Skeletal muscle satellite cell (primary cell): ENCODE measurements around the gene PEX16.
A peak's percentile ranks its signal among the peaks of the same experiment; 100 is the strongest.
"Not testable (repeated sequence)": the region's sequence is repeated elsewhere in the genome, so short reads cannot be mapped to it uniquely, and the experiment has no call there.

Source experiments
- H3K27me3 ChIP-seq: 2 replicates; pipeline ENCODE4 v1.7.0; 2013; ENCODE audit warnings: low read length; ENCODE audit not compliant: control insufficient read depth, insufficient read depth
- H3K36me3 ChIP-seq: 2 replicates; pipeline ENCODE4 v1.7.0; 2013; ENCODE audit warnings: mild to moderate bottlenecking, control low read depth, low read length; ENCODE audit not compliant: insufficient read depth
- H3K4me1 ChIP-seq: 2 replicates; pipeline ENCODE4 v1.7.0; 2013; ENCODE audit warnings: low read length; ENCODE audit not compliant: control insufficient read depth, insufficient read depth
- H3K4me2 ChIP-seq: 2 replicates; pipeline ENCODE4 v1.7.0; 2013; ENCODE audit warnings: mild to moderate bottlenecking, low read length
- H3K4me3 ChIP-seq: 2 replicates; pipeline ENCODE4 v1.7.0; 2013; ENCODE audit warnings: low read length
- H3K9ac ChIP-seq: 2 replicates; pipeline ENCODE4 v1.7.0; 2013; ENCODE audit warnings: mild to moderate bottlenecking, low read depth, low read length, moderate library complexity
- H3K9me3 ChIP-seq: replicated peaks from 2 replicates; pipeline ENCODE4 v1.7.0; 2013; ENCODE audit warnings: mild to moderate bottlenecking, control low read depth, low read length

Gene PEX16

GRCh38 chr11:45901626-45902025, 16.1 kb downstream of the PEX16 start:
- Histone ChIP-seq H3K9ac (no peak overlapping the region), H3K27me3 (peaks cover 36% of the 10 kb centered on the region), H3K4me3 (no peak overlapping the region), H3K36me3 (no peaks in the 10 kb centered on the region), H3K9me3 (no peaks in the 10 kb centered on the region), H3K4me1 (peaks cover 15% of the 10 kb centered on the region), H3K4me2 (no peak overlapping the region)

- H3K4me1 ChIP-seq = peaks cover 15% of the 10 kb centered on the region
- no peak overlapping the region for H3K9ac ChIP-seq
- H3K27me3 ChIP-seq = peaks cover 41% of the 10 kb centered on the region
Measured at GRCh38 chr11:45900916-45901617, 16.6 kb downstream of the PEX16 start.

GRCh38 chr11:45900175-45900800, 17.4 kb downstream of the PEX16 start:
- peaks cover 46% of the 10 kb centered on the region for H3K27me3 ChIP-seq
- H3K4me3 ChIP-seq = peak overlapping the region; percentile 81
- H3K9me3 ChIP-seq, H3K36me3 ChIP-seq: not testable (repeated sequence)
- H3K4me1 ChIP-seq = peaks cover 15% of the 10 kb centered on the region
- peak overlapping the region; percentile 27 for H3K9ac ChIP-seq
- H3K4me2 ChIP-seq = peak overlapping the region; percentile 95

More at GRCh38 chr11:45900916-45901617, 16.6 kb downstream of the PEX16 start:
- H3K4me3 ChIP-seq = peak overlapping the region; percentile 81
- H3K4me2 ChIP-seq = peak overlapping the region; percentile 95
- H3K9me3 ChIP-seq = no peaks in the 10 kb centered on the region
- H3K36me3 ChIP-seq = no peaks in the 10 kb centered on the region

- peak overlapping the region; percentile 78 for H3K9ac ChIP-seq
- no peaks in the 10 kb centered on the region for H3K36me3 ChIP-seq
- H3K27me3 ChIP-seq = peaks cover 51% of the 10 kb centered on the region
- peak overlapping the region; percentile 81 for H3K4me3 ChIP-seq
- H3K9me3 ChIP-seq = no peaks in the 10 kb centered on the region
- H3K4me1 ChIP-seq = peaks cover 15% of the 10 kb centered on the region
- peak overlapping the region; percentile 95 for H3K4me2 ChIP-seq
Measured at GRCh38 chr11:45899448-45900174, 18.1 kb downstream of the PEX16 start.

GRCh38 chr11:45899086-45899447, 18.6 kb downstream of the PEX16 start:
- Histone ChIP-seq H3K4me1 (peaks cover 15% of the 10 kb centered on the region), H3K27me3 (peaks cover 56% of the 10 kb centered on the region), H3K9ac (no peak overlapping the region), H3K4me3 (peak overlapping the region; percentile 81), H3K4me2 (peak overlapping the region; percentile 95), H3K9me3 (no peaks in the 10 kb centered on the region), H3K36me3 (no peaks in the 10 kb centered on the region)

- Histone ChIP-seq H3K4me3 (no peak overlapping the region), H3K4me1 (peaks cover 15% of the 10 kb centered on the region), H3K9ac (no peak overlapping the region), H3K4me2 (no peak overlapping the region), H3K36me3 (no peaks in the 10 kb centered on the region), H3K27me3 (peaks cover 71% of the 10 kb centered on the region), H3K9me3 (no peaks in the 10 kb centered on the region)
Measured at GRCh38 chr11:45897556-45897955, 20.1 kb downstream of the PEX16 start.

GRCh38 chr11:45896422-45896984, 21.2 kb downstream of the PEX16 start:
- H3K9me3 ChIP-seq = no peaks in the 10 kb centered on the region
- peaks cover 74% of the 10 kb centered on the region for H3K27me3 ChIP-seq

GRCh38 chr11:45895553-45896259, 22.0 kb downstream of the PEX16 start:
- Histone ChIP-seq H3K4me1 (peaks cover 11% of the 10 kb centered on the region), H3K4me3 (no peak overlapping the region), H3K9ac (no peak overlapping the region), H3K36me3 (no peaks in the 10 kb centered on the region), H3K4me2 (no peak overlapping the region), H3K27me3 (peaks cover 70% of the 10 kb centered on the region), H3K9me3 (no peaks in the 10 kb centered on the region)

More at GRCh38 chr11:45896422-45896984, 21.2 kb downstream of the PEX16 start:
- no peak overlapping the region for H3K4me2 ChIP-seq
- no peak overlapping the region for H3K9ac ChIP-seq
- no peaks in the 10 kb centered on the region for H3K36me3 ChIP-seq
- H3K4me1 ChIP-seq = peaks cover 15% of the 10 kb centered on the region
- no peak overlapping the region for H3K4me3 ChIP-seq

GRCh38 chr11:45894555-45895247, 23.0 kb downstream of the PEX16 start:
- H3K4me3 ChIP-seq = no peak overlapping the region
- H3K4me1 ChIP-seq = peaks cover 6% of the 10 kb centered on the region
- no peaks in the 10 kb centered on the region for H3K9me3 ChIP-seq
- peaks cover 67% of the 10 kb centered on the region for H3K27me3 ChIP-seq
- H3K9ac ChIP-seq = no peak overlapping the region
- no peak overlapping the region for H3K4me2 ChIP-seq
- no peaks in the 10 kb centered on the region for H3K36me3 ChIP-seq

GRCh38 chr11:45892856-45893255, 24.8 kb downstream of the PEX16 start:
- no peaks in the 10 kb centered on the region for H3K36me3 ChIP-seq
- no peaks in the 10 kb centered on the region for H3K4me1 ChIP-seq
- no peak overlapping the region for H3K4me2 ChIP-seq
- H3K9me3 ChIP-seq = no peaks in the 10 kb centered on the region
- H3K27me3 ChIP-seq = peaks cover 64% of the 10 kb centered on the region
- no peak overlapping the region for H3K4me3 ChIP-seq
- no peak overlapping the region for H3K9ac ChIP-seq
